ENCODE data around the gene C1orf159. TPM values are rescaled to one million over a fixed set of nuclear protein-coding genes. Genes with fewer than 3 reads are reported as not detected.
"Not testable (repeated sequence)": the region's sequence is repeated elsewhere in the genome, so short reads cannot be mapped to it uniquely, and the experiment has no call there.

The C1orf159 gene
- total RNA-seq, 2 experiments from 2014 or later = 20.0 to 22.1 TPM

DNA sequence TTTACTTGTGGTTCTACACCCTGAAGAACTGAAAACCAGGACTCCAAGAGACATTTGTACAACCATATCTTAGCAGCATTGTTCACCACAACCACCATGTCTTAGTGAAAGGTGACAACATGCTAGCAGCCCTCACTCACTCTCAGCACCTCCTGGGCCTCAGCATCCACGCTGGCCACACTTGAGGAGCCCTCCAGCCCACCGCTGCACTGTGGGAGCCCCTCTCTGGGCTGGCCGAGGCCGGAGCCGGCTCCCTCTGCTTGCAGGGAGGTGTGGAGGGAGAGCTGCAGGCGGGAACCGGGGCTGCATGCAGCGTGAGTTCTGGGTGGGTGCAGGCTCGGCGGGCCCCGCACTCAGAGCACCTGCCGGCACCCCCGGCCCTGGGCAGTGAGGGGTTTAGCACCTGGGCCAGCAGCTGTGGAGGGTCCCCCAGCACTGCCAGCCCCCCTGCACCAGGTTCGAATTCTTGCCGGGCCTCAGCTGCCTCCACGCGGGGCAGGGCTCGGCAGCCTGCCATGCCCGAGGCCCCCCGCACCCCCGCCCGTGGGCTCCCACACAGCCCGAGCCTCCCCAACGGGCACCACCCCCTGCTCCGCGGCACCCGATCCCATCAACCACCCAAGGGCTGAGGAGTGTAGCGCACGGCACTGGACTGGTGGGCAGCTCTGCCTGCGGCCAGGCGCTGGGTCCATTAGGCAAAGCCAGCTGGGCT lies 9.2 kb downstream of the C1orf159 start:
- ChIA-PET POLR2A (no interaction called here), CTCF (interaction anchor here (0.9 kb wide), 1 partner anchor 9 kb away, joined by 3 read pairs; the partner anchor contains the start of gene C1orf159)

DNA sequence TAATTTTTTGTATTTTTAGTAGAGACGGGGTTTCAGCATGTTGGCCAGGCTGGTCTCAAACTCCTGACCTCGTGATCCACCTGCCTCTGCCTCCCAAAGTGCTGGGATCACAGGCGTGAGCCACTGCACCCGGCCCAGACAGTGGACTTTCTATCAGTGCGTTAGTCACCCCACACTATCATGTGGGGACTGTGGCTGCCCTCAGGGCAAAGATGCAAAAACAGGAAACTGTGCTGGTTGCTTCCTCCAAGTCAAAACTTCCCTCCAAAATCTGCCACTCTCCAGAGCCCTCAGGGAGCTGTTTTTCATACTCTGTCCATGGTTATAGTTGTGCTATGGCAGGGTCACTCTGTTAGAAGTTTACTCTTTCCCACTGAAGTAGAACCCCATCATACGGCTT lies 11.7 kb downstream of the C1orf159 start:
- POLR2A ChIA-PET, CTCF ChIA-PET: not testable (repeated sequence)

DNA sequence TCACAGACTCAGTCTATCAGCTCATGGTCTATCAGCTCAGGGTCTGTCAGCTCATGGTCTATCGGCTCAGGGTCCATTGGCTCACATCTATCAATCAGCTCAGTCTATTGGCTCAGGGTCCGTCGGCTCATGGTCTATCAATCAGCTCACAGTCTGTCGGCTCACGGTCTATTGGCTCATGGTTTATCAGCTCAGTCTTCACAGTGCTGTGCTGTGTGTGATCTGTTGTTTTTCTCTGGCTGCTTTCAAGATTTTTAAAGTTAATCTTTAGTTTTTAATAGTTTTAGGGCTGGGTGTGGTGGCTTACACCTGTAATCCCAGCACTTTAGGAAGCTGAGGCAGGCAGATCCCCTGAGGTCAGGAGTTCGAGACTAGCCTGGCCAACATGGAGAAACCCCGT lies 14.4 kb downstream of the C1orf159 start:
- ChIA-PET POLR2A (no interaction called here), CTCF (interaction anchor here (1.0 to 1.3 kb wide), 2 partner anchors 21 to 170 kb away, joined by 3 to 4 read pairs; no protein-coding TSS in a partner anchor)

DNA sequence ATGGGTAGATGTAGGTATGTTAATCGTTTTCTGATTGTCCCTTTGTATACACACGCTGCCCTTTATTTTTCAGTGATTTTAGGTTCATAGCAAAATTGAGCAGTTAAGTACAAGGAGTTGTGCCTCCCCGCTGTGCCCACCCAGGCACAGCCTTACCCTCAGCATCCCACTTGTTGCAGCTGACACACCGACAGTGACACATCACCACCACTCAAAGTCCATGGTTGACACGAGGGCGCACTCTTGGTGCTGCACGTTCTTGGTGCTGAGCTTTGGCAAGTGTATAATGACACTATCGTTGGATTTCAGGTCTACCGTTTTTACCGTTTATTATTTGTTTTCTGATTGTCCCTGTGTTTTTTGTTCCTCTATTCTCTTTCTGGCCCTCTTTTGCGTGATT lies 15.6 kb downstream of the C1orf159 start:
- POLR2A ChIA-PET = no interaction called here
- CTCF ChIA-PET = no interaction called here

DNA sequence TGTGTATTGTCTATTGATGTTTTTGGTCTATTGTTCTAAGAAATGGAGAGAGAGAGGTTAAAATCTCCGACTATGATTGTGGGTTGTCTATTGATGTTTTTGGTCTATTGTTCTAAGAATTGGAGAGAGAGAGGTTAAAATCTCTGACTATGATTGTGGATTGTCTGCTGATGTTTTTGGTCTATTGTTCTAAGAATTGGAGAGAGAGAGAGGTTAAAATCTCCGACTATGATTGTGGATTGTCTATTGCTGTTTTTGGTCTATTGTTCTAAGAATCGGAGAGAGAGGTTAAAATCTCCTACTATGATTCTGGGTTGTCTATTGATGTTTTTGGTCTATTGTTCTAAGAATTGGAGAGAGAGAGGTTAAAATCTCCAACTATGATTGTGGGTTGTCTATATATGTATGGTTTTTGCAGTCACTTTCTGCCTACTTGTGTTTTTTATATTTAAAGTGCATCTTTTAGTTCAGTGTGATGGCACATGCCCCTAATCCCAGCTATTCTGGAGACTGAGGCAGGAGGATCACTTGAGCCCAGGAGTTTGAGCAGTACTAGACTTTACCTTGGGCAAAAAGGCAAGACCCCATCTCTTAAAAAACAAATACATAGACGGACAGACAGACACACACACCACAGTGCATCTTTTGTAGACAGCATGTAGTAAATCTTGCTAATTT lies 16.2 kb downstream of the C1orf159 start:
- ChIA-PET CTCF (no interaction called here), POLR2A (no interaction called here)

DNA sequence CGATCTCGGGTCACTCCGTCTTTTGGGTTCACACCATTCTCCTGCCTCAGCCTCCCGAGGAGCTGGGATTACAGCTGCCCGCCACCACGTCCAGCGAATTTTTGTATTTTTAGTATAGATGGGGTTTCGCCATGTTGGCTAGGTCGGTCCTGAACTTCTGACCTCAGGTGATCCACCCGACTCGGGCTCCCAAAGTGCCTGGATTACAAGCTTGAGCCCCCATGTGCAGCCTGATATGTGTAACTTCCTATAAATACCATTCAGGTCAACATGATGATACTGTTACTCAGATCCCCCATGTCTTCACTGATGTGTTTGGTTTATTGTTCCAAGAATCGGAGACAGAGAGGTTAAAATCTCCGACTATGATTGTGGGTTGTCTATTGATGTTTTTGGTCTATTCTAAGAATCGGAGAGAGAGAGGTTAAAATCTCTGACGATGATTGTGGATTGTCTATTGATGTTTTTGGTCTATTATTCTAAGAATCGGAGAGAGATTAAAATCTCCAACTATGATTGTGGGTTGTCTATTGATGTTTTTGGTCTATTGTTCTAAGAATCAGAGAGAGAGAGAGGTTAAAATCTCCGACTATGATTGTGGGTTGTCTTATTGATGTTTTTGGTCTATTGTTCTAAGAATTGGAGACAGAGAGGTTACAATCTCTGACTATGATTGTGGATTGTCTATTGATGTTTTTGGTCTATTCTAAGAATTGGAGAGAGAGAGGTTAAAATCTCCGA lies 17.0 kb downstream of the C1orf159 start:
- ChIA-PET POLR2A (interaction anchor here (0.6 kb wide), 1 partner anchor 82 kb away, joined by 3 read pairs; no protein-coding TSS in a partner anchor), CTCF (interaction anchor here (1.0 kb wide), 1 partner anchor 192 kb away, joined by 3 read pairs; no protein-coding TSS in a partner anchor)

DNA sequence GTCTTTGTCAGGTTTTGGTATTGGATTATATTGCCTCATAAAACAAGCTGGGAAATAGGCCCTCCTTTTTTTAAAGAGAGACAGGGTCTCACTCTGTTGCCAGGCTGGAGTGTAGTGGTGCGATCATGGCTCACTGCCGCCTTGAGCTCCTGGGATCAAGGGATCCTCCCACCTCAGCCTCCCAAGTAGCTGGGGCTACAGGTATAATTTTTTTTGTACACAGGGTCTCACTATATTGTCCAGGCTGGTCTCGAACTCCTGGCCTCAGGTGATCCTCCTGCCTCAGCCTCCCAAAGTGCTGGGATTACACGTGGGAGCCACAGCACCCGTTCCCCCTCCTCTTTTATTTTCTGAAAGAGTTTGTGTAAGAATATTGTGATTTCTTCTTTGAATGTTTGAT lies 19.8 kb downstream of the C1orf159 start:
- POLR2A ChIA-PET = not testable (repeated sequence)
- CTCF ChIA-PET = interaction anchor here (0.6 to 1.2 kb wide), 2 partner anchors 64 to 94 kb away, joined by 3 read pairs; no protein-coding TSS in a partner anchor

DNA sequence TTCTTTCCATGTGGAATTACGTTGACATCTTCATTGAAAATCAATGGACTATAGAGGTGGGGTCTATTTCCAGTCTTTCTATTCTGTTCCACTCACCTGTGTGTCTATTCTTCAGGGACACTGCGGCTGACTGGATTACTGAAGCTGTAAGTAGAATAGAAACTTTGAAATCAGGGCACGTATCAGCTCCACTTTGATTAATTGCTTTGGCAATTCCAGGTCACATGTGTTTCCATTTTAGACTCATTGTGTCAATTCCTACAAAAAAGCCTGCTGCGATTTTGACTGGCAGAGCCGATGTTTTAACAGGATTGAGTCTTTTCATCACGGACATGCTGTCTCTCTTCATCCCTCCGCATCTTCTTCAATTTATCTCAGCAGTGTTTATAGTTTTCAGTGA lies 20.9 kb downstream of the C1orf159 start:
- POLR2A ChIA-PET = interaction anchor here (0.9 kb wide), 1 partner anchor 21 kb away, joined by 3 read pairs; the partner anchor contains the start of gene C1orf159
- CTCF ChIA-PET = interaction anchor here (0.7 to 1.2 kb wide), 2 partner anchors 16 to 93 kb away, joined by 3 read pairs; no protein-coding TSS in a partner anchor

DNA sequence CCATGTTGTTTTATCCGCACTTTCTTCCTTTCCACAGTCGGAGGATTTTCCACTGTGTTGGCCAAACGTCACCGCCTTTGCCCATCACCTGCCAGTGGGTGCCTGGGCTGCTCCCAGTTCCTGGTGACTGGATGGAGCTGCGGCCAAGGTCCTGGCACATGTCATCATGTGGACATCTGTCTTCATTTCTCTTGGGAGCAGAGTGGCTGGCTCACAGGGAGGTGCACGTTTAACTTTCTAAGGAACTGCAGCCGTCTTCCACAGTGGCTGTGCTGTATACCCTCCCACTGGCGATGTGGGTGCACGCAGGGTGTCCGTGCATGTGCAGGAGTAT lies 22.3 kb downstream of the C1orf159 start:
- CTCF ChIA-PET = no interaction called here
- POLR2A ChIA-PET = no interaction called here

DNA sequence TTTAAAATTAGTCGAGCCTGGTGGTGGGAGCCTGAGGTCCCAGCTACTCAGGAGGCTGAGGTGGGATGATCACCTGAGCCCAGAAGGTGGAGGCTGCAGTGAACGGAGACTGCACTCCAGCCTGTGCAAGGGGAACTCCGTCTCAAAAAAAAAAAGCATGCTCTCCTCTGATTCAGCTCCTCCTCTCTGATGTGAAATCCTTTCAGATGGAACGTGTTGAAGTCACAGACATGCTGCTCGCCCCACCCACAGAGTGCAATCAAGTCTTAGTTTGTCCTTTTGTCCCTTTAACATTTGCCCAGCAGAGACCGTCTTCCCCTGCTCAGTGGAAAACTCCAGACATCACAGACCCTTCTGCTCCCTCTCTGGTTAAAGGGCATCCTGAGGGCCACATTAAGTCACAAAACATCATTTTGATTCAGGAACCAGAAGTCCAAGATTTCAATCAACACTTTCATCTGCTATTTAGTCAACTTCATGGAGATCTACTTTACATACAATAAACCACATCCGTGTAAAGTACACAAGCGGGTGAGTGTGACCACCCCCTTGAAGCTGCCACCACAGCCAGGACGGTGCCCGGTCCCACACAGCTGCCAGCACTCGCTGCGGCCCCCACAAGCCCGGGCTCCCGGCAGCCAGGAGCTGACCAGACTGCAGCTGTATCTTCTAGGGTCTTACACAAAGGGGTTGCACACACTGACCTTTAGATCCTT lies 22.8 kb downstream of the C1orf159 start:
- ChIA-PET POLR2A (interaction anchor here (1.3 kb wide), 1 partner anchor 29 kb away, joined by 4 read pairs; no protein-coding TSS in a partner anchor), CTCF (no interaction called here)

DNA sequence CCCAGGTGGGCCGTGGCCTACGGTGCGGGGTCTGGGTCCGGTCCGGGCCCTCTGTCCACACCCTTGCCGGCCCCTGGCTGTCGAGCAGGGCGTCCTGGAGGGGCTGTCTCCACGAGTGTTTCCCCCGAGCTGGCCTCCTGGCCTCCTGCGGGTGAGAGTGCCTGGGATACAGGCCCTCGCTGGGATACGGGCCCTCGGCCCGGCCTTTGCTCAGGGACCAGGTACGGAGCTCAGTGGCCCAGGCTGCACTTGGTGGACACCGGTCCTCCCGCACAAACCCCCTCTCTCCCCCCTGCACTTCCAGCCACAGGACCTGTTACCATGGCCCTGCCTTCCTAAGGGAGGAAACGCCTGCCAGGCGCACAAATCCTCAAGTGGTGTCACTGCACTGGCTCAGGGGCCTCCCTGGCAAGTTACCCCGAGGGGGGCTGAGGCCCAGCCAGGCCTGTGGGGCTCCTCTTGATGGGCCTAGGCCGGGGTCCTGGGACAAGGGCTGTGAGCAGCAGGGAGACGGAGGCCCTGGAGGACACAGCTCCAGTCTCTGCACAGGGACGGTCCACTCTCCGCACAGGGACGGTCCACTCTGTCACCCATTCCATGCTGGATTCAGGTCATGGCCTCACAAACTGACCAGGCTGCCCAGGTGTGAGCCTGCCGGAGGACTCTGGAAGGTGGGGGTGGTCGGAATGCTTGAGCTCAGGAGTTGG lies 23.6 kb downstream of the C1orf159 start:
- ChIA-PET CTCF (interaction anchor here (0.8 to 1.0 kb wide), 2 partner anchors 28 to 337 kb away, joined by 3 read pairs; no protein-coding TSS in a partner anchor), POLR2A (interaction anchor here (1.3 kb wide), 1 partner anchor 28 kb away, joined by 4 read pairs; no protein-coding TSS in a partner anchor)

DNA sequence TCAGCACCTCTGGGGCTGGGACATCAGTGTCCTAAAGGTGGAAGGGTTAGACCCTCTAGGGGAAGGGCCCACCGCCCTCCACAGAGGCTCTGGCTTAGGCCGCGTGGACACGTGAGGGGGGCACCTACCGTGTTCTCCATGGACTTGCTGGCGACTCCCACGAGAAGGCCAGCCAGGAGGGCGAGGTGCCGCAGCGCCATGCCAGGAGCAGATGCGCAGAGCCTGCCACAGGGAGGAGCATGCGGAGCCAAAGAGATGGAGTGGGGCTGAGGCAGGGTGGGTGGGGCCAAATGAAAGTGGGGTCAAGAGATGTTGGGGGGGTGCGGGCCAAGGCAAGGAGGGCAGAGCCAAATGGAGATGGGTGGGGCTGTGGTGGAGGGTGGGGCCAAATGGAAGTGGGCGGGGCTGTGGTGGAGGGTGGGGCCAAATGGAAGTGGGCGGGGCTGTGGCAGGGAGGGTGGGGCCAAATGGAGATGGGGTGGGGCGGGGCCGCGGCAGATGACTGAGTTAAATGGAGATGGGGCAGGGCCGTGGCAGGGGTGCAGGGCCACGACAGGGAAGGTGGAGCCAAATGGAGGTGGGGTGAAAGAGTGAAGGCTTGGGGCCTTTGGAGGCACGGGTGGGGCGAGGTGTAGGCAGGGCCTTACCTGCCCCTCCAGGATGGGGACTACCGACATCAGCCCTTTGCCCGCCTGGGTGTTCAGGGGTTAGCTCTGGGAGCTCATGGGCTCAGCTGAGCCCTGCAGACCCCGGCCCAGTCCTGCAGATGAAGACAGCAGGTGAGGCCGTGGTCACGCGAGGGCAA lies 24.3 kb downstream of the C1orf159 start:
- ChIA-PET POLR2A (interaction anchor here (1.3 kb wide), 1 partner anchor 27 kb away, joined by 4 read pairs; no protein-coding TSS in a partner anchor), CTCF (interaction anchor here (0.8 to 1.0 kb wide), 2 partner anchors 28 to 338 kb away, joined by 3 read pairs; no protein-coding TSS in a partner anchor)

DNA sequence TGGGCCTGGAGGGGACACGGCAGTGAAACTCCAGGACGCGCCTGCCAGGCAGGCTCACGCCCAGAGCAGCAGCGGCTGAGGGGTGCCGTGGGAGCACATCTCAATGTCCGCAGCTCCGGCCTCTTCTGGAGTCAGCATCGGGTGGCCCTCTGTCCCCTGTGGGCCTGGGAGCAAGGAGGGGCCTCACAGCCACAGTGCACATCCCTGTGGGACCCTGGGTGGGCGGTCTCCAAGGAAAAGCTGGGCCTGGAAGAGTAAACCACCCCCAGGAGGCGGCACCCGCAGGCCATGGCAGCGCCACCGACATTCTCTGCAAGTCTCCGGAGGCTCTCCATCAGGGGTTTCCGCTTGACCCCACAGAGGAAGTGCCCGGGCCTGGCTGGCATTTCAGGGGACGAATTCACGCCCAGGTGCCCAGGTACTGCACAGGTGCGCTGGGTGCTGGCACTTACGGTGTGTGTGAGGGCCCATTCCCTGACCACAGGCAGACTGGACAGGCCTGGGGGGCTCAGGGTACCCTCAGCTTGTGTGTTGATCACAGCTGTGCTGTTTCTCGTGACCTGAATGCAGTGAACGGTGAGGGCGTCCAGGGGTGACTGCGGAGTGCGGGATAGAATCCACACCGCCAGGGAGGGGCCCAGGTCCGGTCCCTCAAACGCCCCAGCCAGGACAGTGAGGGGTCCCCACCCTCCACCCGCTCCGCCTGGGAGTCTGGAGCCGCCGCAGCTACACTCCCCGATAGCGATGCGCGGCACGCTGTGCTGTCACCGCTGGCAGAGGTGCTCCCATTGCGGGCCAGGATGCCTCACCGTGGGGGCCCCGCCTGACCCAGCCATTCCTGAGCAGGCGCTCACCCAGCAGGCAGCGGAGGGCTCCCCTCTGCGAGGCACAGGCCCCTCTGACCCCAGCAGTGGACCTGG lies 25.2 kb downstream of the C1orf159 start:
- CTCF ChIA-PET = no interaction called here

DNA sequence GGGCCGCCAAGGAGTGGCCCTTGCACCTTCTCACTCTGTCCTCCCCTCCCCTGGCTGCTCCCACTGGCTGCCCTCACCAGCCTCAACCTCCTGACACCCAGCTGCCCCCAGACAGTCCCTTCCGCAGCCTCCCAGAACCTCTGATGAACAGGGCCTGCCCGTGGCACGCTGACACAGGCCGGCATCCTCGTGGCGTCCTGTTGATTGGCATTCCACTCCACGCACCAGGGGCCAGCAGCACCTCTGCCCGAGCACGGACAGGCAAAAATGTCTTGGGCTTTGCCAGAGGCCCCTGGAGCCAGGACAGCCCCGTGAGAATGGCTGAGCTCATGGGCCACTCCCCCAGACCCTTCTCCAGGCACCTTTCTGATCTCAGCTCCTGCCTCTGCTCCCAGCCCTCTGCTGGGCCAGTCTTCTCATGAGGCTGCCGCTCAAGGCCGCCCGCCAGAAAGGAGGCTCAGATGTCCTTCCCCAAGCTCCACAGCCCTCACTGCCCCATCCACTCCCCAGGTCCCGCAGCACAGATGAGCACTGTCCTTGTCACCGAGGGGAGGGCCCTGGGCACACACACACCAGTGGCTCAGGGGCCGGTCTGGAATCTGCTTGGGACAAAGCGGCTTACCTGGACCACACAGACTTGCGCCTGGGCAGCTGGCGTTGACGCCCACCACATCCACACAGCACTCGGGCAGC lies 26.0 kb downstream of the C1orf159 start:
- ChIA-PET POLR2A (no interaction called here), CTCF (interaction anchor here (0.5 kb wide), 1 partner anchor 48 kb away, joined by 4 read pairs; no protein-coding TSS in a partner anchor)

More for the DNA sequence above, 25.2 kb downstream of the C1orf159 start:
- POLR2A ChIA-PET = no interaction called here

DNA sequence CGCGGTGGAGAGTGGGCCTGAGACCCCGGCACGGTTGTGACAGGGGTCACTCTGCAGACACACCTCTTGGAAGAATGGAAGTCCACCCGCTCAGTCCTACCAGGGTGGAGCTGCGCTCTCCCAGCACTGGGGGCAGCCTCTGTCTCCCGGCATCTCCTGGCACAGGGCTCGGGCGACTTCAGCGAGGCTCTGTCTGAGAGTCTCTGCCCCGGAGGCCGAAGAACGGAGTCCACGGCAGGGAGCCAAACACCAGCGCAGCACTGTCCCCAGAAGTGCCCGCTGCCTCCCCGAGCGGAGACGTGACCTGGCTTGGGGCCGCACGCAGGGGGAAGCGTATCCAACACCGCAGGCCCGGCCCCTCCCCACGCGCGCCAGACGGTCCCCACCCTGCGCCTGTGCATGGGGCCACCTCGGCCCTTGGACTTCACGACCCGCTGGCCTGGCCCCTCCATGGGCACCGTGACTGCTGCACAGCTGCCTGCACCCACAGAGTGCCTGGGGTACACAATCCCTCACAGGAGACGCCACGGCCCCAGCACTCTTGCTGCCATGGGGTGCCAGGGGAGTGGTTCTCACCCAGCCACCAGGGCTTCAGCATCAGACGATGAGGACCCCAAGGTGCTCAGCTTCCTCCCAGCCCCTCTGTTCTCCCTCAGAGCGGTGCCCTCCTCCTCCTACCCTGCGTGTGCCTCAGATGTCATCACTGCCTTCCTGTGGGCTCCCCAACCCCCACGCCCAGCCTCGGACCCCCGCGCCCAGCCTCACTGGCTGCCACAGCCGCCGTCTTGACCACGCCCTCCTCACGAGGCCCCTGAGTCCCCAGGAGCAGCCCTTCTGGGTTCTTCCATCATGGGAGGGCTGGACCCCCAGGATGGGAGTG lies 26.8 kb downstream of the C1orf159 start:
- ChIA-PET CTCF (interaction anchor here (0.5 kb wide), 1 partner anchor 49 kb away, joined by 4 read pairs; no protein-coding TSS in a partner anchor), POLR2A (no interaction called here)
